Stomach (tissue), 4 donors: Measurements from ENCODE around the gene UCK2.

Source experiments
- CTCF ChIP-seq, 7 experiments: fragments of 450-650 bp in 4 of 7; fragments of 200-600 bp in 3 of 7; sonication (generic) in 3 of 7; IDR thresholded peaks; one replicate each; pipeline ENCODE4 v1.5.1; 2016 to 2019; ENCODE audit warnings: antibody characterized with exemption in 7 of 7, control low read depth in 2 of 7, mild to moderate bottlenecking in 1 of 7
- POLR2A ChIP-seq, 4 donors: fragments of 450-650 bp; IDR thresholded peaks; one replicate each; pipeline ENCODE4 v1.6.1; 2016; ENCODE audit warnings: antibody characterized with exemption in 4 of 4, control low read depth in 2 of 4, mild to moderate bottlenecking in 1 of 4, moderate library complexity in 1 of 4

- no peak for TF ChIP-seq POLR2A (IDR thresholded peaks at IDR 0.05)
- no peak for TF ChIP-seq CTCF (IDR thresholded peaks at IDR 0.05)
Observed at GRCh38 chr1:165942062-165942461, 114.6 kb downstream of the UCK2 start.
